Upper lobe of left lung (tissue), 4 donors: Measurements from ENCODE around the gene CHAC1.

Experiments used
- CTCF ChIP-seq, 6 experiments: fragments of 450-650 bp in 4 of 6; fragments of 200-600 bp in 2 of 6; sonication (generic) in 2 of 6; IDR thresholded peaks; one replicate each; pipeline ENCODE4 v1.5.1; 2016 to 2019; ENCODE audit warnings: antibody characterized with exemption in 6 of 6
- EP300 ChIP-seq, 4 donors: sonication (generic); formaldehyde crosslinking; IDR thresholded peaks; one replicate each; pipeline ENCODE4 v1.5.1; 2017; ENCODE audit warnings: antibody characterized with exemption in 4 of 4, control low read depth in 2 of 4
- POLR2A ChIP-seq, 4 donors: fragments of 450-650 bp; IDR thresholded peaks; one replicate each; pipeline ENCODE4 v1.5.1; 2016 to 2017; ENCODE audit warnings: antibody characterized with exemption in 4 of 4, mild to moderate bottlenecking in 2 of 4

GRCh38 chr15:40904552-40905201 is 48.6 kb upstream of the CHAC1 start:
- no peak for TF ChIP-seq CTCF (IDR thresholded peaks at IDR 0.05)
- TF ChIP-seq POLR2A (IDR thresholded peaks at IDR 0.05) = no peak
- TF ChIP-seq EP300 (IDR thresholded peaks at IDR 0.05) = no peak
